Subcutaneous adipose tissue (tissue), 4 donors: ENCODE data around the gene IDI2. TPM values are rescaled to one million over a fixed set of nuclear protein-coding genes. Genes with fewer than 3 reads are reported as not detected.

Experiments used
- total RNA-seq, 4 donors: library from RNA; depleted of rRNA; stranded (reverse); fragments of >200 nt; gene quantifications; one replicate each; pipeline ENCODE4 v1.1.0, GENCODE V29; 2016
- TF ChIP-seq, protein P1 (sequence below): fragments of 450-650 bp; IDR thresholded peaks from one replicate; pipeline ENCODE4 v1.5.1; 2016; ENCODE audit warnings: low read depth, mild to moderate bottlenecking, control low read depth, antibody characterized with exemption, moderate library complexity

Gene IDI2
- total RNA-seq, 4 donors from 2014 or later: not detected

DNA sequence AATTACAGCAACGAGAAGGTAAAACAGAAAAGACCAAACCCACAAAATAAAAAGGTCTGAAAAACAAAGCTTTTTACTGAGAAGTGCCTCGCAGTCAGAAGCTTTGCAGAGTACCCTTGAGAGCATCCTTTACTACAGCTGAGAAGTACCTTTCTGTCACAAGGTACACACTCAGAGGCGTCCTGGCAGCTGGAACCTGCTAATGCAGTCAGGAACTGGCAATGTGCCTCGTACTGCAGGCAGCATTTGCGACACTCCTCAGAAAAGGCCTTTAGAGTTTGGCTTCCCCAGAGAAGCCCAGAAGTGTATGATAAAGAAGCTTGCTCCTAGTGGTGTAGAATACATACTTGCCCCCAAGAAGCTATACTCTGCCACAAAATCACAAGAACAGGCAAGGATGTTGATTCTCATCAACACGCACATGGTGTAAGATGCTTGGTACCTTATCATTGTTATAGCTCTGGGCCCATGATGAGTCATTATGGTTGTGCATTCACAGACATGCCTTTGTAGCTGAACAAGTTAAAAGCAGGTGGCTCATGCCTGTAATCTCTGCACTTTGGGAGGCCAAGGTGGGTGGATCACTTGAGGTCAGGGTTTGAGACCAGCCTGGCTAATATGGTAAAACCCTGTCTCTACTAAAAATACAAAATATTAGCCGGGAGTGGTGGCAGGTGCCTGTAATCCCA lies 39.4 kb downstream of the IDI2 start:
- TF ChIP-seq, protein P1, sequence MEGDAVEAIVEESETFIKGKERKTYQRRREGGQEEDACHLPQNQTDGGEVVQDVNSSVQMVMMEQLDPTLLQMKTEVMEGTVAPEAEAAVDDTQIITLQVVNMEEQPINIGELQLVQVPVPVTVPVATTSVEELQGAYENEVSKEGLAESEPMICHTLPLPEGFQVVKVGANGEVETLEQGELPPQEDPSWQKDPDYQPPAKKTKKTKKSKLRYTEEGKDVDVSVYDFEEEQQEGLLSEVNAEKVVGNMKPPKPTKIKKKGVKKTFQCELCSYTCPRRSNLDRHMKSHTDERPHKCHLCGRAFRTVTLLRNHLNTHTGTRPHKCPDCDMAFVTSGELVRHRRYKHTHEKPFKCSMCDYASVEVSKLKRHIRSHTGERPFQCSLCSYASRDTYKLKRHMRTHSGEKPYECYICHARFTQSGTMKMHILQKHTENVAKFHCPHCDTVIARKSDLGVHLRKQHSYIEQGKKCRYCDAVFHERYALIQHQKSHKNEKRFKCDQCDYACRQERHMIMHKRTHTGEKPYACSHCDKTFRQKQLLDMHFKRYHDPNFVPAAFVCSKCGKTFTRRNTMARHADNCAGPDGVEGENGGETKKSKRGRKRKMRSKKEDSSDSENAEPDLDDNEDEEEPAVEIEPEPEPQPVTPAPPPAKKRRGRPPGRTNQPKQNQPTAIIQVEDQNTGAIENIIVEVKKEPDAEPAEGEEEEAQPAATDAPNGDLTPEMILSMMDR: no peak

DNA sequence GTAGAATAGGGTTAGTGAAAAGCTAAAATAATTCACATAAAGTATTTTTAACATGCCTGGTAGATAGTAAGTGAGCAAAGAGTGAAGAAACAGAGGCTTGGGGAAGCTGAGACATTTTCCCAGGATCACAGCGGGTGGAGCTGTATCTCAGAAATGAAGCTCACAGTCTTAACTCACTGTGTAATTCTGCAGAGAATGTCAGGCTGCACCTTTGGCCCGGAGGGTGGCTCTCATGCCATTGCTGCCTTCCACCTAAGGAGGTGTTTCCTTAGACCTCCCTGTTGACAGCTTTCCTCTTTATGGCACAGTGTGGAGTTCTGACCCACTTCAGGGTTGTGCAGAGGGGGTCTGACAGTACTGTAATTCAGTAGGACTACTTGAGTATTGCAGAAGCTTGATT lies 40.3 kb downstream of the IDI2 start:
- TF ChIP-seq, protein P1: no peak

DNA sequence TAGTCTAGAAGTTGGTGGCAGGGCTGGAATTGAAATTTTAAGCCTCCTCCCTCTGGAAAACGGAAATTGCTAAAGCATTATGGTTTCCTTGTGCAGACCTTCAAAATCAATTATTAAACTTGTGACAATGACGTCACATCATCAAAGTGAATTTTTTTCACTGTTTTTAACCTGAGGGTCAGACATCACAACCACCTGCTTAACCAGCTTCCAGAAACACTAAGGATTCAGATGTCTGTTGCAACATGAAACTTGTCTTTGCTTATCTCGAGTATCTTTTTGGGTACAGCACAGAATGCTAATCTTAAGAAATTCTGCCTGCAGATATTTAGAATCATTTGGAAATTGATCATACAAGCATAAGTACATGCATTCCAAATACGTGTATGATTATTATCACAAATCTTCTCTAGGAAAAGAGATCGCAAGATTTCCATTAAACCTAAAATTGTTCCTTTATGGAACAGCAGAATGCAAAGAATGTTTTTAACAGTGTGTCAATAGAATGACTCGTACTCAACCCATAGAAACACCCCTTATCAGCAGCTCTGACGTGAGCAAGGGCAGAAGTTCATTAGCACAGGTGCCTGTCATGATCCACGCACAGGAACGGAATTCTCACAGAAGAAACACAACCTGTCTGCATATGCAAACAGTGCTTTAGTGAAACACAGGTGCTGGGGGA lies 41.5 kb downstream of the IDI2 start:
- TF ChIP-seq, protein P1: no peak

DNA sequence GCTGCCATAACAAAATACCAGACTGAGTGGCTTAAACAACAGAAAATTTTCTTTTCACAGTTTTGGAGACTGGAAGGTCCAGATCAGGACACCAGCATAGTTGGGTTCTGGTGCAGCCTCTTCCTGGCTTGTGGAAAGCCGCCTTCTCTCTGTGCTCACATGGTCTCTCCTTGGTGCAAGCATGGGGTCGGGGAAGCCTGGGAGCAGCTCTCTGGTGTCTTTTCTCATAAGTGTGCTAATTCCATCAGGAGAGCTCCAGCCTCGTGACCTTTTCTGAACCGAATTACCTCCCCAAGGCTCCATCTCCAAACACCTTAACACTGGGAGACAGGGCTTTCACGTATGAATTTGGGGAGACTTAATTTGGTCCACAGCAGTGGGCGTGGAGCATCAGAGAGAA lies 42.3 kb downstream of the IDI2 start:
- TF ChIP-seq, protein P1: no peak

DNA sequence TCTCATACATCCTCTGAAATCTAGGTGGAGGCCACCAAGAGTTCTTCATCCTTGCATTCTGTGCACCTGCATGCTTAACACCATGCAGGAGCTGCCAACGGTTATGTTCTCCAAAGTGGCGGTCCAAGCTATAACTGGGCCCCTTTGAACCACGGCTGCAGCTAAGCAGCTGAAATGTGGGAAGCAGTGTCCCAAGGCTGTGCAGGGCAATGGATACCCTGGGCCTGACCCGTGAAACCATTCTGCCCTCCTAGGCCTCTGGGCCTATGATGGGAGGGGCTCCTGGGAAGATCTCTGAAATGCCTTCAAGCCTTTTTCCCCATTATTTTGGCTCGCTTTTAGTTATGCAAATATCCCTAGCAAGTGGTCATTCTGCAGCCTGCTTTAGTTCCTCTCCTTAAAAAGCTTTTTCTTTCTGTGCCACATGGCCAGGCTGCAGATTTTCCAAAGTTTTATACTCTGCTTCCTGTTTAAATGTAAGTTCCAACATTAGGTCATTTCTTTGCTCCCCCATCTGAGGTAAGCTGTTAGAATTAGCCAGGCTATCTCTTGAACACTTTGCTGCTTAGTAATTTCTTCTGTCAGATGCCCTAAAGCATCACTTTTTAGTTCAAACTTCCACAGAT lies 45.1 kb downstream of the IDI2 start:
- TF ChIP-seq, protein P1: no peak

DNA sequence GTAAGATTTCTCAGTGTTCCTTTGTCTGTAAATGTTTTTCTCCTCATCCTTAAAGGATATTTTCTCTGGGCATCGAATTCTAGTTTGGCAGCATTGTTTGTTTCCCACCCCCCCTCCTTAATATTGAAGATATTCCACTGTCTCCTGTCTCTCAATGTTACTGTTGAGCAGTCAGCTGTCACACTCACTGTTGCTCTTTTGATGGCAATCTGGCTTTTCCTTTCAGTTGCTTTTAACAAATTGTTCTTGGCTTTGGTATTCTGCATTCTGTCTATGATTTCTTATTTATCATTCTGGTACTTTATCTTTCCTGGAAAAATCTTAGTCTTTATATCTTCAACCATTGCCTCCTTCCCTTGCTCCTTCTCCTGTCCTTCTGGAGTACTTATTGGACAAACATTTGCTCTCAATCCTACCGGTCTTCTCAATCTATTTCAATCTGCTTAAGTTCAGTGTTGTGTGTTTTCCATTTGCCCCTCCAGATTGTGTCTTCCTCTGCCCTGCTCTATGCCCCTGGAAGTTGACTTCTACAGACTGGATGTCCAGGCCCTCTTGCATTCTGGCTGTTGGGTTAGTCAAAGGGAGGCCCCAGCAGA lies 46.7 kb downstream of the IDI2 start:
- TF ChIP-seq, protein P1: no peak

DNA sequence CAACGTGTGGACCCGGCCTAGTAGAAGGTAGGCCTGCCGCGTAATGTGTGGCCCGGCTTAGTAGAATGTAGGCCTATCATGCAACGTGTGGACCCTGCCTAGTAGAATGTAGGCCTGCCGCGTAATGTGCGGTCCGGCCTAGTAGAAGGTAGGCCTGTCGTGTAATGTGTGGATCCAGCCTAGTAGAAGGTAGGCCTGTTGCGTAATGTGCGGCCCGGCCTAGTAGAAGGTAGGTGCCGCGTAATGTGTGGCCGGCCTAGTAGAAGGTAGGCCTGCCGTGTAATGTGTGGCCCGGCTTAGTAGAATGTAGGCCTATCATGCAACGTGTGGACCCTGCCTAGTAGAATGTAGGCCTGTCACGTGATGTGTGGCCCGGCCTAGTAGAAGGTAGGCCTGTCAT lies 49.3 kb downstream of the IDI2 start:
- TF ChIP-seq, protein P1: no peak
